Common myeloid progenitor, CD34-positive (primary cell): ENCODE data around the gene AHDC1. TPM values are rescaled to one million over a fixed set of nuclear protein-coding genes. Genes with fewer than 3 reads are reported as not detected.

Source experiments
- CTCF ChIA-PET: fragments of 350-600 bp; sonication (Branson Sonifier 250); formaldehyde crosslinking; loops from one replicate; lab custom pipeline; 2021; ENCODE audit warnings: antibody characterized with exemption; lab: Charles Lee
- POLR2A ChIA-PET: fragments of 350-600 bp; sonication (Branson Sonifier 250); formaldehyde crosslinking; loops from one replicate; lab custom pipeline; 2021; ENCODE audit warnings: antibody characterized with exemption; lab: Charles Lee
- DNase-seq, 3 donors: peaks; one replicate each; pipeline versions ENCODE4 v3.0.0 to v3.0.0-alpha.2; 2013
- H3K27ac ChIP-seq, 2 experiments: 1 replicate in 1 of 2; 2 replicates in 1 of 2; pipeline ENCODE4 v1.7.0; 2013; ENCODE audit warnings: inconsistent platforms in 2 of 2, low read length in 2 of 2, mild to moderate bottlenecking in 2 of 2, low read depth in 1 of 2, moderate library complexity in 1 of 2; ENCODE audit not compliant: severe bottlenecking in 2 of 2, insufficient read depth in 1 of 2, poor library complexity in 1 of 2
- H3K27me3 ChIP-seq, 5 experiments: replicated peaks in 2 of 5; 1 replicate in 3 of 5; 2 replicates in 2 of 5; pipeline versions ENCODE4 v1.6.1 to v1.7.0; 2013; ENCODE audit warnings: low read length in 4 of 5, mild to moderate bottlenecking in 2 of 5, moderate library complexity in 2 of 5, inconsistent platforms in 1 of 5; ENCODE audit not compliant: insufficient read depth in 5 of 5, control insufficient read depth in 4 of 5
- H3K36me3 ChIP-seq, 4 experiments: 1 replicate in 2 of 4; 2 replicates in 2 of 4; pipeline versions ENCODE4 v1.6.1 to v1.7.0; 2013; ENCODE audit warnings: low read length in 3 of 4, control low read depth in 1 of 4, mild to moderate bottlenecking in 1 of 4; ENCODE audit not compliant: control insufficient read depth in 4 of 4, insufficient read depth in 4 of 4
- H3K4me1 ChIP-seq, 4 experiments: 1 replicate in 3 of 4; 2 replicates in 1 of 4; pipeline versions ENCODE4 v1.6.1 to v1.7.1; 2013; ENCODE audit warnings: low read length in 3 of 4, mild to moderate bottlenecking in 3 of 4, control low read depth in 1 of 4, inconsistent platforms in 1 of 4, moderate library complexity in 1 of 4; ENCODE audit not compliant: control insufficient read depth in 4 of 4, insufficient read depth in 4 of 4; ENCODE audit errors: control extremely low read depth in 1 of 4
- H3K4me3 ChIP-seq, 7 experiments: 1 replicate in 4 of 7; 2 replicates in 3 of 7; pipeline versions ENCODE4 v1.5.1 to v1.7.0; 2013; ENCODE audit warnings: mild to moderate bottlenecking in 7 of 7, low read length in 6 of 7, moderate library complexity in 6 of 7, inconsistent platforms in 2 of 7, low read depth in 2 of 7, control low read depth in 1 of 7; ENCODE audit not compliant: insufficient read depth in 4 of 7, control insufficient read depth in 1 of 7; ENCODE audit errors: extremely low read depth in 1 of 7
- H3K9me3 ChIP-seq, 5 experiments: 1 replicate in 4 of 5; 2 replicates in 1 of 5; pipeline versions ENCODE4 v1.6.1 to v1.7.1; 2013; ENCODE audit warnings: low read length in 4 of 5, mild to moderate bottlenecking in 2 of 5, inconsistent platforms in 1 of 5, low read depth in 1 of 5, moderate library complexity in 1 of 5; ENCODE audit not compliant: control insufficient read depth in 4 of 5, insufficient read depth in 2 of 5; ENCODE audit errors: control extremely low read depth in 1 of 5
- WGBS: methylation state at CpG from one replicate; pipeline ENCODE4 v1.1.5; 2013; ENCODE audit not compliant: insufficient coverage; 5-methylcytosine and 5-hydroxymethylcytosine counted together
- polyA plus RNA-seq: library from polyadenylated mRNA; unstranded; fragments of 120-200 nt; gene quantifications from one replicate; pipeline ENCODE4 v1.2.1, GENCODE V29; 2013

Gene AHDC1
- 15.3 TPM for polyA plus RNA-seq

GRCh38 chr1:27603681-27604578 is at the start of gene AHDC1:
TSS of gene AHDC1 (minus strand) at chr1:27604144. CDS start at chr1:27552115, 52,029 bp downstream.
- Histone ChIP-seq H3K9me3 (no peaks in the 10 kb centered on the region), H3K36me3 (no peaks in the 10 kb centered on the region), H3K27me3 (no peaks in the 10 kb centered on the region), H3K4me1 (peaks cover 3 to 83% (median 71%) of the 10 kb centered on the region in 4 experiments), H3K4me3 (peak within 1 kb of the TSS; percentile 74 to 89 (median 83)), H3K27ac (peak within 1 kb of the TSS in 1 of 2 experiments; percentile 79)
- CTCF ChIA-PET, result interaction anchor here (0.9 to 20.5 kb wide), 12 partner anchors 21 to 309 kb away, joined by 3 to 311 read pairs (median 51); partner anchors contain the start of gene FGR
- peak; percentile 91 to 95 (median 92) for DNase-seq
- POLR2A ChIA-PET, result interaction anchor here (0.6 to 1.2 kb wide), 2 partner anchors 11 to 34 kb away, joined by 3 to 4 read pairs; no protein-coding TSS in a partner anchor
- WGBS, result 0% methylated on average over 35 of the region's 74 CpGs

DNA sequence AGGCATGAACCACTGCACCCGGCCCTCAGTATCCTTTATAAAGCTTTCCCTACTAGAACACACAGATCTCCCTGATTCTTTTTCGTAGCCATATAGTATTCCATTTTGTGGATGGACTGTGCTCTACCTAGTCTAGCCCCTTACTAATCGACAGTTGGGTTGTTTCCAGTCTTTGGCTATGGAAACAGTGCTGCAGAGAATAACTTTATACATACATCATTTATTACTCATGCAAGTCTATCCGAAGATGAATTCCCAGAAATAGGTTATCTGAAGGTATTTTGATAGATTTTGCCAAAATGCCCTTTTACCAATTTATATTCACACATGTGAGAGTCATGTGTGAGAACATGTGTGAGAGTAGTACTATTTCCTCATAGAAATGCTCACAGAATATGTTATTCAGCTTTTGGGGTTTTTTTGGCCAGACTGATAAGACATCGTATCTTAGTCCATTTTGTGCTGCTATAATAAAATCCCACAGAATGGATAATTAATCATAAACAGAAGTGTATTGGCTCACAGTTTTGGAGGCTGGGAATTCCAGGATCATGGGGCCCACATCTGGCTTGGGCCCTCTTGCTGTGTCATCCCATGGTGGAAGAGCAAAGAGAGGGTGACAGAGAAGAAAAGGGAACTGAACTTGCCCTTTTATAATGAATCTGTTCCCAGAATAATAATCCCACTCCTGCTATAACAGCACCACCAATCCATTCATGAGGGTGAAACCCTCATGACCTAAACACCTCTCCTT is 48.3 kb upstream of the AHDC1 start:
- Histone ChIP-seq H3K4me3 (no peak overlapping the region), H3K9me3 (no peaks in the 10 kb centered on the region), H3K27ac (no peak overlapping the region), H3K36me3 (no peaks in the 10 kb centered on the region), H3K27me3 (no peaks in the 10 kb centered on the region), H3K4me1 (peaks cover 0 to 42% (median 21%) of the 10 kb centered on the region in 4 experiments)
- ChIA-PET POLR2A (no interaction called here), CTCF (interaction anchor here (0.9 to 2.3 kb wide), 6 partner anchors 9 to 287 kb away, joined by 3 to 9 read pairs (median 6); no protein-coding TSS in a partner anchor)
- 100% methylated on average over 1 of the region's 5 CpGs for WGBS
- DNase-seq, result peak in 1 of 3 donors; percentile 25

DNA sequence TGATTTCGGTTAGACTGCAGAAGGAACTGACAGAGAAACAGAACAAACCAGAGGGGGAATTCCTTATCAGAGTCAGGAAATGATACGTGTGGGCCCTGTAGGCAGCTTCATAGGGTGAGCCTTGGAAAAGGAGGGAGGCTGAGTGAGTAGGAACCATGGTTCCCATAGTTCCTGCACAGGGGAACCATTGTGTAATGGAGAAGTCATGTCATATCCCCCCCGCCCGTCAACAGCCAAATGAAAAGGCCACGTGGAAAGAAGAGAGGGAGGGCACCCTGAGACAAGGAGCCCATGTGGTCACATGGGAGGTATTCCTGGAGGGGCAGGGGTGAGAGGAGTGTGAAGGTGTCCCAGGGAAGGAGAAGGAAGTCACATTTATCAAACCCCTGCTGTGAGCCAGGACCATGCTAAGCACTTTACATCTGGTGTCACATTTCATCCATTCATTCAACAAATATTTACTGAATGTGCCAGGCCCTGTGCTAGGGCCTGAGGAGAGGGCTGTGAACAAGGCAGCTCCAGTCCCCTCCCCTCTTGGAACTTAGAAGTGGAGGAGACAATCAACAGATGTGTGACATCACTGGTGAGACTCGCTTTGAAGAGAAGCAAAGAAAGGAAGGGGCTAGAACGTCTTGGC is 46.7 kb upstream of the AHDC1 start:
- no peaks in the 10 kb centered on the region for H3K9me3 ChIP-seq
- DNase-seq, result peak in 1 of 3 donors; percentile 32
- no peaks in the 10 kb centered on the region for H3K27me3 ChIP-seq
- peaks cover 0 to 34% (median 14%) of the 10 kb centered on the region in 4 experiments for H3K4me1 ChIP-seq
- H3K27ac ChIP-seq, result no peak overlapping the region
- 75% methylated on average over 2 of the region's 7 CpGs for WGBS
- CTCF ChIA-PET, result interaction anchor here (1.6 to 5.1 kb wide), 6 partner anchors 9 to 43 kb away, joined by 4 to 40 read pairs (median 10); no protein-coding TSS in a partner anchor
- H3K4me3 ChIP-seq, result no peak overlapping the region
- H3K36me3 ChIP-seq, result no peaks in the 10 kb centered on the region
- POLR2A ChIA-PET, result no interaction called here

DNA sequence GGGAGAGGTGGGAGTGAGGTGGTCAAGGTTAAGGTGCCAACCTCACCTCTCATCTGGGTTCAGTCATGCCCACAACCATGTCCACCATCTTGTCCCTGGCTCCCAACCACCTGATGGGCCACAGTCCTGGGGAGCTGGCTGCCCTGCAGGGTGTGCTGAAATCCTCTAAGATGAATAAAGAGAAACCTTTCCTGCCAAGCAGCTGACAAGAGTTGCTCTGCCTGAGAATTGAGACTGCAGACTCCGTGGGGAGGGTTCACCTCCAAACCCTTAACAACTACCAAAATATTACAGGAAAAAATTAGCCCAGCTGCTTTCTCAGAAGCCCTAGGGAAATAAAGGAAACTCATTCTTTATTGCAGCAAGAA is 46.2 kb upstream of the AHDC1 start:
- Histone ChIP-seq H3K4me1 (peaks cover 0 to 29% (median 9%) of the 10 kb centered on the region in 4 experiments), H3K36me3 (no peaks in the 10 kb centered on the region), H3K4me3 (no peak overlapping the region), H3K27me3 (no peaks in the 10 kb centered on the region), H3K9me3 (no peaks in the 10 kb centered on the region), H3K27ac (no peak overlapping the region)
- POLR2A ChIA-PET, result no interaction called here
- DNase-seq, result no peak
- CTCF ChIA-PET, result interaction anchor here (0.6 to 5.1 kb wide), 11 partner anchors 8 to 42 kb away, joined by 3 to 40 read pairs (median 5); partner anchors contain the start of gene IFI6
- WGBS, result no CpG with 5 or more reads among the region's 1 CpG

- ChIA-PET POLR2A (no interaction called here), CTCF (interaction anchor here (0.6 to 5.1 kb wide), 10 partner anchors 7 to 935 kb away, joined by 3 to 40 read pairs (median 5); partner anchors contain the start of gene IFI6)
- DNase-seq, result no peak
- H3K36me3 ChIP-seq, result no peaks in the 10 kb centered on the region
- H3K27me3 ChIP-seq, result no peaks in the 10 kb centered on the region
- peaks cover 0 to 25% (median 9%) of the 10 kb centered on the region in 4 experiments for H3K4me1 ChIP-seq
- H3K4me3 ChIP-seq, result no peak overlapping the region
- 100% methylated on average over 3 of the region's 11 CpGs for WGBS
- H3K27ac ChIP-seq, result no peak overlapping the region
- no peaks in the 10 kb centered on the region for H3K9me3 ChIP-seq
Measured at GRCh38 chr1:27649306-27649635, 45.3 kb upstream of the AHDC1 start.

DNA sequence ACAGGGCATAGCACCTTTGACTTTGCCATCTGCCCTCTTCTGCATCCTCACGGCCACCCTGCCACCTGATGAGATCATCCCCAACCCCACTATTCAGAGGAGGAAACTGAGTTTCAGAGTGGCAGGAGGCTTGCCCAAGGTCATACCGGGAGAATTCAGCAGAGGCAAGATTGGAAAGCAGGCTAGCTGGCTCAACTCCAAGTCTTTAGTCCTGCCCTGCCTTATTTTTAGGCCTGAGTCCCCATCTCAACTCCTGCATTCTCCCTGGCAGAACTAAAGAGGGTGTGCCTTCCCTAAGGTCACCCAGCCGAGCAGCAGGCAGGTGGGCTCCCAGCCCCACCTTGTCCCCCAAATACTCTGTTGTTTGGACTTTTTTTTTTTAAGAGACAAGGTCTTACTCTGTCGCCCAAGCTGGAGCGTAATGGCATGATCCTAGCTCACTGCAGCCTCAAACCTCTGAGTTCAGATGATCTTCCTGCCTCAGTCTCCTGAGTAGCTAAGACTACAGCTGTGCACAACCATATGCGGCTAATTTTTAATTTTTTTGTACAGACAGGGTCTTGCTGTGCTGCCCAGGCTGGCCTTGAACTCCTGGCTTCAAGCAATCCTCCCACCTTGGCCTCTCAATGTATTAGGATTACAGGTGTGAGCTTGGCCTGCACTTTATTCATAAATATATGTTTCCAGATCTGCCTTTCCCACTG is 44.8 kb upstream of the AHDC1 start:
- POLR2A ChIA-PET, result no interaction called here
- 92% methylated on average over 6 of the region's 6 CpGs for WGBS
- Histone ChIP-seq H3K4me1 (peaks cover 0 to 30% (median 12%) of the 10 kb centered on the region in 4 experiments), H3K4me3 (no peak overlapping the region), H3K27ac (no peak overlapping the region), H3K9me3 (no peaks in the 10 kb centered on the region), H3K27me3 (no peaks in the 10 kb centered on the region), H3K36me3 (no peaks in the 10 kb centered on the region)
- DNase-seq, result no peak
- CTCF ChIA-PET, result interaction anchor here (0.6 to 5.1 kb wide), 10 partner anchors 10 to 74 kb away, joined by 3 to 40 read pairs (median 5); no protein-coding TSS in a partner anchor
